Measurements from ENCODE around the gene STATH. TPM values are rescaled to one million over a fixed set of nuclear protein-coding genes. Genes with fewer than 3 reads are reported as not detected.
A peak's percentile ranks its signal among the peaks of the same experiment; 100 is the strongest.

Gene STATH
- total RNA-seq, 1 experiment from 2014 or later = not detected

DNA sequence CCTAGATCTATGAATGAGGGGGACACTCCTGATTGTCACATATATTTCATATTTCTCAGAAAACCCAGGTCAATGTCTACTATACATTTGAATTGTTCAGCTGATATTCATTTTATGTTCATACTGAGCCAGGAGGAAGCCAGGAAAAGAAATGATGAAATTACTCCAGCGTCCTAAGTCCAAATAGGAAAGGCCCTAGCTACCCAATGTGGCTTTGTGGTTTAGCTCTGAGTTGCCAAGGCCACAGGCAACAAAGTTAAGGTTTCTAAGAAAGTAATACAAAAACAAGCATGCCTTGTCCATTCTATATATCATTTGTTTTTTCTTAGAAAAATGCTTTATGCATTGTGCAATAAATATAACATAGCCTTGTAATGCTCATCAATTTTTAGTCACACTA, 25.7 kb upstream of the STATH start:
- no peaks in the 10 kb centered on the region for H3K4me1 Mint-ChIP-seq (ENCODE audit: low read depth, unreplicated experiment)
- DNase-seq = no peak
- TF ChIP-seq, protein P1, sequence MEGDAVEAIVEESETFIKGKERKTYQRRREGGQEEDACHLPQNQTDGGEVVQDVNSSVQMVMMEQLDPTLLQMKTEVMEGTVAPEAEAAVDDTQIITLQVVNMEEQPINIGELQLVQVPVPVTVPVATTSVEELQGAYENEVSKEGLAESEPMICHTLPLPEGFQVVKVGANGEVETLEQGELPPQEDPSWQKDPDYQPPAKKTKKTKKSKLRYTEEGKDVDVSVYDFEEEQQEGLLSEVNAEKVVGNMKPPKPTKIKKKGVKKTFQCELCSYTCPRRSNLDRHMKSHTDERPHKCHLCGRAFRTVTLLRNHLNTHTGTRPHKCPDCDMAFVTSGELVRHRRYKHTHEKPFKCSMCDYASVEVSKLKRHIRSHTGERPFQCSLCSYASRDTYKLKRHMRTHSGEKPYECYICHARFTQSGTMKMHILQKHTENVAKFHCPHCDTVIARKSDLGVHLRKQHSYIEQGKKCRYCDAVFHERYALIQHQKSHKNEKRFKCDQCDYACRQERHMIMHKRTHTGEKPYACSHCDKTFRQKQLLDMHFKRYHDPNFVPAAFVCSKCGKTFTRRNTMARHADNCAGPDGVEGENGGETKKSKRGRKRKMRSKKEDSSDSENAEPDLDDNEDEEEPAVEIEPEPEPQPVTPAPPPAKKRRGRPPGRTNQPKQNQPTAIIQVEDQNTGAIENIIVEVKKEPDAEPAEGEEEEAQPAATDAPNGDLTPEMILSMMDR (IDR thresholded peaks at IDR 0.05; ENCODE audit: unreplicated experiment) = no peak
- no peak overlapping the region for H3K4me3 Mint-ChIP-seq (ENCODE audit: low read depth, unreplicated experiment)
- H3K9me3 Mint-ChIP-seq (ENCODE audit: low read depth, unreplicated experiment) = no peaks in the 10 kb centered on the region
- no peaks in the 10 kb centered on the region for H3K27me3 Mint-ChIP-seq (ENCODE audit: unreplicated experiment)
- H3K36me3 Mint-ChIP-seq (ENCODE audit: insufficient read depth, unreplicated experiment) = no peaks in the 10 kb centered on the region
- H3K27ac Mint-ChIP-seq (ENCODE audit: unreplicated experiment) = no peak overlapping the region
- intact Hi-C loops (cut with micrococcal nuclease; ENCODE audit: unreplicated experiment) = no loop called here
- CTCF ChIA-PET = no interaction called here
- no TSS peak for BruUV-seq (replicated peaks)

- CTCF ChIA-PET = no interaction called here
- H3K4me1 Mint-ChIP-seq (ENCODE audit: low read depth, unreplicated experiment) = no peaks in the 10 kb centered on the region
- H3K4me3 Mint-ChIP-seq (ENCODE audit: low read depth, unreplicated experiment) = no peak overlapping the region
- no peaks in the 10 kb centered on the region for H3K27me3 Mint-ChIP-seq (ENCODE audit: unreplicated experiment)
- H3K9me3 Mint-ChIP-seq (ENCODE audit: low read depth, unreplicated experiment) = no peaks in the 10 kb centered on the region
- TF ChIP-seq, protein P1 (IDR thresholded peaks at IDR 0.05; ENCODE audit: unreplicated experiment) = no peak
- no peaks in the 10 kb centered on the region for H3K36me3 Mint-ChIP-seq (ENCODE audit: insufficient read depth, unreplicated experiment)
- DNase-seq = no peak
- no TSS peak for BruUV-seq (replicated peaks)
- intact Hi-C loops (cut with micrococcal nuclease; ENCODE audit: unreplicated experiment) = no loop called here
- no peak overlapping the region for H3K27ac Mint-ChIP-seq (ENCODE audit: unreplicated experiment)
Observed at GRCh38 chr4:69974631-69975030, 21.1 kb upstream of the STATH start.

DNA sequence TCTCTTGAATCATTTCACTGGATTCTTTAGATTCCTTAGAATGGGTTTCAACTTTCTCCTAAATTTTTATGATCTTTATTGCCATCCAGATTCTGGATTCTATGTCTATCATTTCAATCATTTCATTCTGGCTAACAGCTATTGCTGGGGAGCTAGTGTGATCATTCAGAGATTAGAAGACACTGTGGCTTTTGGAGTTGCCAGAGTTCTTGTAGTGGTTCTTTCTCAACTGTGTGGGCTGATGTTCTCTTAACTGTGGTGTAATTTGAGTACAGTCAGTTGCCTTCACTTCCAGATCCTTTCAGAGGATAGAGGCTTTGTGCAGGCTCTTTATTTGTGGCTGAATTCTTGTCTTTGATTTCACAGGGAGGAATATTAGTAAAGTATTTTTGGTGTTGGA, 18.2 kb upstream of the STATH start:
- Mint-ChIP-seq H3K27ac (ENCODE audit: unreplicated experiment) (no peak overlapping the region), H3K27me3 (ENCODE audit: unreplicated experiment) (no peaks in the 10 kb centered on the region)
- CTCF ChIA-PET = no interaction called here

DNA sequence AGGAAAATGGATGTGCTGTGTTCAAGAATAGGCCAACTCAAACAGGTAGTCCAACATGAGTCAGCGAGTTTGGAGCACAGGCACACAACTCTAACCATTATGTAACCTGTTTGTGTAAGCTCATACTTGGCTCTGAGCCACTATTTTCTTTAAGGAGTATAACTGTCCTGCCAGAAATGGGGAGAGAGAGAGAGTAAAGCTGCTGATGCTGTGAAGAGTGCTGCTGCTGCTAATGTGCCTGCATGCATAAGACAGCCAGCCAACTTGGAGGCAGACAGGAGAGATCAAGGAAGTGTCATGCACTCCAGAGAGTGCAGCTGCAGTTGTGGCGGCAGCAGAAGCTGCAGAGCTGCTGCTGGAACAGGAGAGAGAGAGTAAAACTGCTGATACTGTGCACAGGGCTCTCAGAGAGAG, 11.7 kb upstream of the STATH start:
- DNase-seq = peak; percentile 26
- TF ChIP-seq, protein P1 (IDR thresholded peaks at IDR 0.05; ENCODE audit: unreplicated experiment) = no peak
- peaks cover 14% of the 10 kb centered on the region for H3K4me1 Mint-ChIP-seq (ENCODE audit: low read depth, unreplicated experiment)
- H3K9me3 Mint-ChIP-seq (ENCODE audit: low read depth, unreplicated experiment) = no peaks in the 10 kb centered on the region
- H3K27me3 Mint-ChIP-seq (ENCODE audit: unreplicated experiment) = no peaks in the 10 kb centered on the region
- CTCF ChIA-PET = interaction anchor here (1.6 kb wide), 1 partner anchor 286 kb away, joined by 3 read pairs; no protein-coding TSS in a partner anchor
- BruUV-seq (replicated peaks) = no TSS peak
- peak overlapping the region; percentile 65 for H3K27ac Mint-ChIP-seq (ENCODE audit: unreplicated experiment)
- H3K4me3 Mint-ChIP-seq (ENCODE audit: low read depth, unreplicated experiment) = no peak overlapping the region
- H3K36me3 Mint-ChIP-seq (ENCODE audit: insufficient read depth, unreplicated experiment) = no peaks in the 10 kb centered on the region
- intact Hi-C loops (cut with micrococcal nuclease; ENCODE audit: unreplicated experiment) = no loop called here

More for the DNA sequence above, 18.2 kb upstream of the STATH start:
- TF ChIP-seq, protein P1 (IDR thresholded peaks at IDR 0.05; ENCODE audit: unreplicated experiment) = no peak
- no peak overlapping the region for H3K4me3 Mint-ChIP-seq (ENCODE audit: low read depth, unreplicated experiment)
- no TSS peak for BruUV-seq (replicated peaks)
- no peaks in the 10 kb centered on the region for H3K9me3 Mint-ChIP-seq (ENCODE audit: low read depth, unreplicated experiment)
- intact Hi-C loops (cut with micrococcal nuclease; ENCODE audit: unreplicated experiment) = no loop called here
- DNase-seq = no peak
- H3K4me1 Mint-ChIP-seq (ENCODE audit: low read depth, unreplicated experiment) = no peaks in the 10 kb centered on the region
- H3K36me3 Mint-ChIP-seq (ENCODE audit: insufficient read depth, unreplicated experiment) = no peaks in the 10 kb centered on the region
